GM21619 (cell line): ENCODE measurements around the gene CLRN3.

Experiments
- ATAC-seq: cut with Tn5 transposase; IDR thresholded peaks from one replicate; pipeline ENCODE4 v1.9.1; 2021; ENCODE audit not compliant: unreplicated experiment

CLRN3 gene

GRCh38 chr10:127875916-127876315, 16.8 kb downstream of the CLRN3 start:
- no peak for ATAC-seq

DNA sequence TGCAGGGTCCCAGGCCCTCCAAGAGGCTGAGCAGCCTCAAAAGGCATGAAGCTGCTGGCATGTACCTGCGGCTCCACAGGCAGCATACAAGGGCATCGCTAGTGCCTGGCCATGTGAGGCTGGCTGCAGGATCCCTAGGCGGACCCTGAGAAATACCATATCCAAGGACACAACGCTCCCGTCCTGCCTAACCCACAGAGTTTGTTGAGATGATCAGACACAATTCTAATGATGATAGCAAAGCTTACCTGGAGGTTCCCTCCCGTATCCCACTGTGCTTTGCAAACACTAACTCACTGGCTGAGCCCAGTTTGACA, 17.3 kb downstream of the CLRN3 start:
- no peak for ATAC-seq

GRCh38 chr10:127874671-127875448, 17.9 kb downstream of the CLRN3 start:
- no peak for ATAC-seq

DNA sequence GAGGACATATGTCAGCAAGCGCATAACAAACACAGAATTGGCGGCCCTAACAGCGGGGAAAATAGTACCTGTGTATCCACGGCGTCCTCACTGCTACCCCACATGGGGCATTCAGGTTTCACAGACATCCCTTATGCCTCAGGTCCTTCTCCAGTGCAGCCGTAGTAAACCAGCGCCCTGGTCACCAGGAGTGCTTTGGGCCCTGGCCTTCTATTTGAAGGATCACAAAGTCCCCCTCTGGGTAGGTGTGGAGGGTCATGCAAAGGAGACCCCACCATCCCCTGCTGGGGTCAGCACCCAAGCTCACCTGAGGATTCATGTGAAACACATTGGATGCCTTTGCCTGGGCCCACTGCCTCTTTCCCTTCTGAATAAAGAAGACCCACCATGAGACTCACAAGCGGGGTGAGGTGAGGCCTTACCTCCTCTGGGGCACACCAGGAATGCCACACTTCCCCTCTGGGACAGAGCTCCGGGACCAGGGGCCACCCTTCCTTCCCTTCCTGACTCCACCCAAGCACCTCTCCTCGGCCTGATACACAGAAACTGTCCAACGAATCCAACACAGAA, 18.8 kb downstream of the CLRN3 start:
- no peak for ATAC-seq

GRCh38 chr10:127872871-127873600, 19.7 kb downstream of the CLRN3 start:
- ATAC-seq = no peak

- ATAC-seq = no peak
Observed at GRCh38 chr10:127872011-127872761, 20.6 kb downstream of the CLRN3 start.

- ATAC-seq = no peak
Observed at GRCh38 chr10:127871631-127872010, 21.1 kb downstream of the CLRN3 start.

DNA sequence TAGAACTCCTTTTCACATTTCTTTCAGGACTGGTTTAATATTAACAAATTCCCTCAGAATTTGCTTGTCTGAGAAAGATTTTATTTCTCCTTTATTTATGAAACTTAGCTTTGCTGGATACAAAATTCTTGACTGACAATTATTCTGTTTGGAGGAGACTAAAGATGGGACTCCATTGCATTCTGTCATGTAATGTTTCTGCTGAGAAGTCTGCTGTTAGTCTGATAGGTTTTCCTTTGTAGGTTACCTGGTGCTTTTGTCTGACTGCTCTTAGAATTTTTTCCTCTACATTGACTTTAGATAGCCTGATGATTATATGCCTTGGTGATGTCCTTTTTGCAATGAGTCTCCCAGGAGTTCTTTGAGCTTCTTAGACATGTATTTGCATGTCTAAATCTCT, 23.4 kb downstream of the CLRN3 start:
- no peak for ATAC-seq

- no peak for ATAC-seq
Observed at GRCh38 chr10:127867805-127868204, 24.9 kb downstream of the CLRN3 start.

- ATAC-seq = no peak
Observed at GRCh38 chr10:127866276-127867013, 26.3 kb downstream of the CLRN3 start.

GRCh38 chr10:127863231-127863825, 29.4 kb downstream of the CLRN3 start:
- ATAC-seq = no peak

- no peak for ATAC-seq
Observed at GRCh38 chr10:127860592-127860991, 32.1 kb downstream of the CLRN3 start.

- no peak for ATAC-seq
Observed at GRCh38 chr10:127855976-127856375, 36.8 kb downstream of the CLRN3 start.

DNA sequence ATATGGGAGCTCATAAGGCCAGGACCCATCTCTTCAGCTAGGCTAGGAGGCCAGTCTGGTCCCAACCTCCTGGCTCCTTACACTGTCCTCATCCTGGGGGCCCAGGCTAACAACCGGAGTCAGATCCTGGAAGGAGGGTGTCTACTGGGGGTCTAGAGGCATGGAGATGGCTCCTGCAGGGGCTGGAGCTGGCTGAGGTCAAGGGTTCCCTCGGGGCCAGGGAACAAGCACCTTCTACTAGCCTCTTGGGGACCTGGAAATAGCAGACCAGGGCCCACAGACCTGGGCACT, 37.2 kb downstream of the CLRN3 start:
- ATAC-seq = no peak

DNA sequence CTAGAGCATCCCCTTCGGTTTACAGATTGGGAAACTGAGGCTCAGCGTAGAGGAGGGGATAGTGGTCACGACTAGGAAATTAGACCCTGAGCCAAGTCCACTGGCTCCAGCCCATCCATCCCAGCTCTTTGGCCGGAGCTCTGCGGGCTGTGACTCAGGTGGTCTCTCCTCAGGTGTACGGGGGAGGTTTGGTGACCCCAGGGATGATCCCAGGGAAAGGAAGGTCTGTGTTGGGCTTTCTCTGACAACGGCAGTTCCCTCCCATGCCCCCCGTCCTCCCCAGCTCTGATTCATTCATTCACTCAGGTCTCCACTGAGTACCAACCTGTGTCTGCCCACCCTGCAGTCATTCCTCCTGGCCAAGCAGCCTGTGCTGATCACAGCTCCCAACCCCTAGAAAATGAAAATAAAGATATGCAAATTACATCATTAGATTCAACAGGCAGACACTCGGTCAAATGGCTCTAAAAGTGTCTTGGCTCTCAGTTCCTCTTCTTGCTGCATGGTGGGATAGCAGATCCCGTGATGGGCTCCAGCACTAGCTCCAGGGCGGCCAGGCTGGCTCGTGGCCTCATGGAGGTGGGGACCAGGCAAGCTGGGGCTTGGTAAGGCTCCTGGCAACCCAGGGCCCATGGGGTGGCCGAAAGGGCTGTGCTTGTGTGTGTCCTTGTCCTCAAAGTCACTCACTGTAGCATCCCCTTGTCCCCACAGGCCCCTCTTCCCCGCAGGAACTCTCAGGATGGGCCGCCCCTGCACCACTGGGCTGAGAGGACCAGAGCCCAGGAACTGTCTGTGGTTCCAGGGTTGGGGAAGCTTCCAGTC, 37.8 kb downstream of the CLRN3 start:
- ATAC-seq = peak; percentile 77

DNA sequence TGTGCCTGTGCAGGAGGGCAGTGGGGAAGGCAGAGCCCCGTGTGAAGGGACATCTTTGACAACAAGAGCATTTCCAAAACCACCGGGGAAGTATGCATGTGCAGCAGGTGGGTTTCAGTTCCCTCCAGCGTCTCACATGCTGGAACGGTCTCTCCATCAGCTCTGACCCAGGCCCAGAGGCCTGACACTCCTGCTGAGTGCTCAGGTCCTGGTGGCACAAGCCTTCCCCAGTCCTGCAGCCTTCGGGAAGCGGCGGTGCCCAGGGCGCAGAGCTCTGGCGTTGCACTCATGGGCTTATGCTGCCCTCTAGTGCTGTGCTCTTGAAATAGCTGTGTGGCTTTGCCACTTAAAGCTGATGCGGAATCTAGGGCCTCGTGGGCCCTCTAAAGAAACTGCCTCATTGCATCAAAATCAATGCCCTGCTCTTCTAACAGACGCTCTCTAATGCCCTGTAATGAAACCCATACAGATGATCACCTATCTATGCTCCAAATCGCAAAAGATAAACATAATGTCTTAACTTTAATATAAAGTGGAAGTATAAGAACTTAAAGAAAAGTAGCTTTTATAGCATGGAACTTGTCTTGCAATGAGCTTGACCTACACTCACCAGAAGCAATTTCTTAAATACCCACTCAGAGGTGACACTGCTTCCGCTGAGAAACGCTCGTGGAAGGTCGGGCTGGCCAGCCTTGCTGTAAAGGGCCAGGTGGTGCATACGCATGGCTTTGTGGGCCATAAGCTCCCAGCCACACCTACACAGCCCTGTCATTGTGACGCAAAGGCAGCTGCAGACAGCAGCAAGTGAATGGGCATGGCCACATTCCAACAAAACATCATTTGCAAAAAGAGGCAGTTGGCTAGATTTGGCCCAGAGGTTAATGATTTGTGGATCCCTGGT, 38.6 kb downstream of the CLRN3 start:
- peak; percentile 66 for ATAC-seq

GRCh38 chr10:127852456-127852855, 40.3 kb downstream of the CLRN3 start:
- no peak for ATAC-seq

DNA sequence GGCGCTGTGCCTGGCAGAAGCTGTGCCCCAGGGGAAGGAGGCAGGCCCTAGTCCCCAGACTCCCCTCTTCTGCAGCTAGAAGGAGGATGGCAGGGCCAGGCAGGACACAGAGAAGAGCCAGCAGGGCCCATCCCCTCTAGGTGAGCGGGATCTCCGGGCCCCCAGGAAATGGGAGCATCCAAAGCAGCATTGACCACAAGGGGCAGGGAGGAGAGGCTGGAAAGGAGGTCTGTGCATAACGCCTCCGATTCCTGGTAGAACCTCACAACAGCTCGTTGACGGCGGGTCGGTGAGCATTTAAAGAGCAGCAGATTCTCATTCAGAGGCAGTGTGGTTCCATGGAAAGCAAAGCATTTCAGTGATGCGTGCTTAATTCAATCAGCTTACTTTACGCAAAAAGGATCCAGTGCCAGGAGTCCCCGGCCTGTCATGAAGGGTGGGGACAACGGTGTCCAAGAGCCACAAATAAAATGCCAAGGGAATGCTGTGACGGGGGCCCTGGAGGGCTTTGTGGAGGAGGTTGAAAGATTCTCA, 41.0 kb downstream of the CLRN3 start:
- no peak for ATAC-seq

DNA sequence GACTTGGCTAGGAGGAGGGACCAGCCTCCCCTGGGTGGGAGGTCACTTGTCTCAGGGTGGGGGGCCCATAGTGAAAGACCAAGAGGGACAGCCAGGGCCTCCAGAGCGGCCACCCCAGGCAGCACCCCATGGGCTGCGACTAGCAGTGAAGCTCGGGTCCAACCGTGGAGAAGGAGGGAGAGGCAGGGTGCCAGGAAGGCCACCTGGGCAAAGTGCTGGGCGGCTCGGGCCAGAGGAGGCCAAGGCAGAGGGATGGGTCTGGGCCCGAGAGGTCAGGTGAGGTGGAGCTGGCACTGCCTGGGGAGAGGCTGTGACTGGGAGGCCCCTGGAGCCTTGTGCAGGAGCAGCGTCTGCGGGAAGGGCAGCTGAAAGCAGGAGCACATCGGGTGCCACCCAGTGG, 41.8 kb downstream of the CLRN3 start:
- ATAC-seq = no peak
